AG09309 (cell line): ENCODE results near the gene CALML3.
"Not testable (repeated sequence)": the region's sequence is repeated elsewhere in the genome, so short reads cannot be mapped to it uniquely, and the experiment has no call there.

ENCODE experiments used
- DNase-seq: peaks from one replicate; pipeline ENCODE4 v3.0.0-alpha.2; 2010; ENCODE audit warnings: low read depth
- H3K4me3 ChIP-seq: 2 replicates; pipeline ENCODE4 v1.5.1; 2011; ENCODE audit warnings: mild to moderate bottlenecking, low read depth, low read length, moderate library complexity; ENCODE audit not compliant: control insufficient read depth
- TF ChIP-seq, protein P1 (sequence below): IDR thresholded peaks from 2 replicates; pipeline ENCODE4 v1.5.1; 2011; ENCODE audit warnings: mild to moderate bottlenecking, low read depth, low read length, inconsistent platforms; ENCODE audit not compliant: insufficient read depth, control insufficient read depth; ENCODE audit errors: missing control alignments

Gene CALML3

DNA sequence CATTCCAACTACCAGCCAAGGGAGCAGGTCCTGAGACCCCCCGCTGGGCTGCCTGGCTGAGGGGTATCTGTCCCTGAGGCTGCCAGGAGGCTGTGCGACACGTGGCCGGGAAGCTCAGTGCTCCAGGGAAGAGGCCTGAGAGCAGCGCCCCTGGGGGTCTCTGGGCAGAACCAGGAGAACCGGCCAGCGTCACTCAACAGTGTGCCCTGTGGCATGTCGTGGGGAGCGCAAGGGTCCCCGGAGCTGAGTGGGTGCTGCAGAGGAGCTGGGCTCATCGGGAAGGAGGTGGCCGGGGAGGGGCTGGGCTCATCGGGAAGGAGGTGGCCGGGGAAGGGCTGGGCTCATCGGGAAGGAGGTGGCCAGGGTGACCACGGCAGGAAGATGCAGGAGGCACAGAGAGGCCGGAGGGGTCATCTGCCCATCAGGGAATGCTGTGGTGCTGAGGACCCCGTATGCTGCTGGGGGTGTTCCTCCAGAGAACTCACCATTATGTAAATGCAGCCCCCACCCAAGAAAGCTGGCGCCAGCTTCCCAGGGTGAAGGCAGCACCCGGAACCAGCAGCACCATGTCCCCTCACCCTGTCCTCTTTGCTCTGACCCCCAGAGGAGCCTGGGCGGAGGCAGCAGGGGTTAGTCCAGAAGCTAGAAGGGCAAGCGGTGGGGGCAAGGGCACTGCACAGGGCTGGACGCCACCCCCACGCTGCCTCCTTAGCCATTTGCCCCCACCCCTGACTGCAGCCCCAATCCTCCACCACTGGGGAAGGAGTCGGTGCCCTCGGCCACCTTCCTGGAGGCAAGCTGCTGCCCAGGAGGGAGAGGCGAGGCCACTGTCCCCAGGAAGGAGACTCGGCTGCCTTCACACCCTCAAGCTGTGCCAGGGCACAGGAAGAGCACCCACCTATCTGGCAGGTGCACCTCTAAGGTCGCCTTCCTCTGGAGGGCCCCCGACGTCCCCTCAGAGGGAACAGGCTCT, 33.3 kb downstream of the CALML3 start:
- no peak for DNase-seq
- H3K4me3 ChIP-seq: no peak overlapping the region
- TF ChIP-seq, protein P1, sequence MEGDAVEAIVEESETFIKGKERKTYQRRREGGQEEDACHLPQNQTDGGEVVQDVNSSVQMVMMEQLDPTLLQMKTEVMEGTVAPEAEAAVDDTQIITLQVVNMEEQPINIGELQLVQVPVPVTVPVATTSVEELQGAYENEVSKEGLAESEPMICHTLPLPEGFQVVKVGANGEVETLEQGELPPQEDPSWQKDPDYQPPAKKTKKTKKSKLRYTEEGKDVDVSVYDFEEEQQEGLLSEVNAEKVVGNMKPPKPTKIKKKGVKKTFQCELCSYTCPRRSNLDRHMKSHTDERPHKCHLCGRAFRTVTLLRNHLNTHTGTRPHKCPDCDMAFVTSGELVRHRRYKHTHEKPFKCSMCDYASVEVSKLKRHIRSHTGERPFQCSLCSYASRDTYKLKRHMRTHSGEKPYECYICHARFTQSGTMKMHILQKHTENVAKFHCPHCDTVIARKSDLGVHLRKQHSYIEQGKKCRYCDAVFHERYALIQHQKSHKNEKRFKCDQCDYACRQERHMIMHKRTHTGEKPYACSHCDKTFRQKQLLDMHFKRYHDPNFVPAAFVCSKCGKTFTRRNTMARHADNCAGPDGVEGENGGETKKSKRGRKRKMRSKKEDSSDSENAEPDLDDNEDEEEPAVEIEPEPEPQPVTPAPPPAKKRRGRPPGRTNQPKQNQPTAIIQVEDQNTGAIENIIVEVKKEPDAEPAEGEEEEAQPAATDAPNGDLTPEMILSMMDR: no peak

DNA sequence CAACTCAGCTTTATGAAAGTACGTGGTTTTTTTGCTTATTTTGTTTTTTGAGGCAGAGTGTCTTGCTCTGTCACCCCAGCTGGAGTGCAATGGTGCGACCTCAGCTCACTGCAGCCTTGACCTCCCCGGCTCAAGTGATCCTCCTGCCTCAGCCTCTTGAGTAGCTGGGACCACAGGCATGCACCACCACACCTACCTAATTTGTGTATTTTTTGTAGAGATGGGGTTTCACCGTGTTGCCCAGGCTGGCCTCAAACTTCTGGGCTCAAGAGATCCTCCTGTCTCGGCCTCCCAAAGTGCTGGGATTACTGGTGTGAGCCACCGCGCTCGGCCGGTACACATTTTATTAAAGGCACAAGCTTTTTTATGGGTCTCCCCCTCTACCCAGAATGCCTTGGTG, 34.3 kb downstream of the CALML3 start:
- not testable (repeated sequence) for H3K4me3 ChIP-seq, DNase-seq

DNA sequence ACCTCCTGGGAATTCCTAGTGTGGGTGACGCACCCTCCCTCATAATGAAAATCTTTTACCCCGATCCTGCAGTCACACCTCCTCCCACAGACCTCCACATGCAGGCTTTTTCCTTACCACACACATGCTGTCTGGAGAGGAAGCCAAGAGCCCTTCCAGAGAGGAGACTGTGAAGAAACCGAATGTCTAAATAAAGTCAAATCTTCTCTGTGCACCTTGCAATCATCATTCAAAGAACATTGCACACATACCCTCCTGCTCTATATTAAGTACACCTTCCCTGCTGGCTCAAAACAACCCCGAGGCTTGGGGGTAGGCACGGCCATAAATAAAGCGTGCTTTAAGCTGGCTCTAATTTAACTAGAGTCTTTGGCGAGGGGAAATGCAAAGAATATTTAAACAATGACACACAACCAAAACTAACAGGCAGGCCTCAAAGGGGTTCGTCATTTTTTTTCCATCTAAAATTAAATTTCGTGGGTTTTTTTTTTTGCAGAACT, 34.9 kb downstream of the CALML3 start:
- DNase-seq: no peak
- H3K4me3 ChIP-seq: no peak overlapping the region
- TF ChIP-seq, protein P1: no peak

DNA sequence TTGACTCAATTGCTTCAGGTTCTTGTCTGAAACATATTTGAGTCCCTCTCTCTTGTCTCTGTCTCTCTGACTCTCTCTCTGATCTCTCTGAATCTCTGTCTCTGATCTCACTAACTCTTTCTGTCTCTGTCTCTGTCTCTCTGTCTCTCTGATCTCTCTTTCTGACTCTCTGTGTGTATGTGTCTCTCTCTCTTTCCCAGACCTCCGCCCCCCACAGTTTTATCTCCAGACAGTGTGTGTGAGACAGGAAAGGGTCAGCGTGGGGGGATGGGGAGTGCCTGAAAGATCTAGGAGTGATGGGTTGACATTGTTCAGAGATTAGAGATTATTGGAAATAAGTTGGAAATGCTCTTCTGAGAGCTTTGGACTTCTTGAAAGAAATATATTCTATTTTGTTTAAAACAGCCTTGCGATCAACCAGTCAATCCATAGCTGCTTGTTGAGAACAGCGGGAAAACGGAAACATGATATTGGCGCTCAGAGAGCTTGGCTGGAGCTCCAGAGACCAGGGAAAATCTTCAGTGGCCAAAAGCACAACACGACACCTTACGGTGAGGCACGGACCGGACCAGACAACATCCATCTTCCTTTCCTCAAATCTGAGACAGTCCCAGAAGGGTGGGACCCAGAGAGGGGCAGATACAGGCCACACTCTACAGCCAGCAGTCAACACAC, 35.5 kb downstream of the CALML3 start:
- TF ChIP-seq, protein P1: no peak
- no peak for DNase-seq
- no peak overlapping the region for H3K4me3 ChIP-seq

DNA sequence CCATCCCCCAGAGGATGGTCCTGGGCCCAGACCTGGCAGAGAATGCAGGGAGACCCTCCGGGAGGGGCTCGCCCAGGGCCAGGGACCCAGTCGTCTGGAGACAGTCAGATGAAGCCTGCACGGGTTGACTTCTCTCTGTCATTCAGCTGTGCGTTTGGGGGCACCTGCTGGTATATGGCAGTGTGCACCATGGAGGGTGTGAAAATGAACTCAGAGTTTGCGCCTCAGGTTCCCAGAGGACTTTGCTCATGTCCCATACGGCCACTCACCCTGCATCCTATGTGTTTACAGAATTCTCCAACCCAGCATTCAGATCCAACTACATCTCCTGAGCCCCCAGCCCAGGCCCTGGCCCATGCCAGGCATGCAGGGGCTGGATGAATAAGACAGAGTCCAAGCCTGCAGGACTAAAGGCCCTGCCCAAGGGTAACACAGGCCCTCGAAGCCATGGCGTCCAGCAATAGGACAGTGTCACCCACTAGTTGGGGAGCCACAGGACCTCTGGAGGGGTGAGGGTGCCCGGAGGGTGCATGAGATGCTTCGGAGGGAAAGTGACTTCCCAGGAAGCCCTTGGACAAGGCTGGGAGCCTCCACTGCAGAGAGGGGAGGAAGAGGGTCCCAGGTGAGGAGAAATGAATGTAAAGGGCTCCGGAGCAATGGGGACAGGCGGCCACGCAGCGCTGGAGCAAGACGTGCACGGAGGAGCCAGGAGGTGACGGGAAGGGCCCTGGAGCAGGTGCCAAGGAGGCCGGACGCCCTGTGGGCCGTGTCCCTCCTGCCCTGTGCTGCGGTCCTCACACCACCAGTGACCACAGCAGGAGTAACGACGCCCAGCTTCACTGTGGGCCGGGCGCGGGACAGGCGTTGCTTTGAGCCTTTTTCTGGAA, 36.3 kb downstream of the CALML3 start:
- no peak for DNase-seq
- no peak overlapping the region for H3K4me3 ChIP-seq
- TF ChIP-seq, protein P1: no peak

DNA sequence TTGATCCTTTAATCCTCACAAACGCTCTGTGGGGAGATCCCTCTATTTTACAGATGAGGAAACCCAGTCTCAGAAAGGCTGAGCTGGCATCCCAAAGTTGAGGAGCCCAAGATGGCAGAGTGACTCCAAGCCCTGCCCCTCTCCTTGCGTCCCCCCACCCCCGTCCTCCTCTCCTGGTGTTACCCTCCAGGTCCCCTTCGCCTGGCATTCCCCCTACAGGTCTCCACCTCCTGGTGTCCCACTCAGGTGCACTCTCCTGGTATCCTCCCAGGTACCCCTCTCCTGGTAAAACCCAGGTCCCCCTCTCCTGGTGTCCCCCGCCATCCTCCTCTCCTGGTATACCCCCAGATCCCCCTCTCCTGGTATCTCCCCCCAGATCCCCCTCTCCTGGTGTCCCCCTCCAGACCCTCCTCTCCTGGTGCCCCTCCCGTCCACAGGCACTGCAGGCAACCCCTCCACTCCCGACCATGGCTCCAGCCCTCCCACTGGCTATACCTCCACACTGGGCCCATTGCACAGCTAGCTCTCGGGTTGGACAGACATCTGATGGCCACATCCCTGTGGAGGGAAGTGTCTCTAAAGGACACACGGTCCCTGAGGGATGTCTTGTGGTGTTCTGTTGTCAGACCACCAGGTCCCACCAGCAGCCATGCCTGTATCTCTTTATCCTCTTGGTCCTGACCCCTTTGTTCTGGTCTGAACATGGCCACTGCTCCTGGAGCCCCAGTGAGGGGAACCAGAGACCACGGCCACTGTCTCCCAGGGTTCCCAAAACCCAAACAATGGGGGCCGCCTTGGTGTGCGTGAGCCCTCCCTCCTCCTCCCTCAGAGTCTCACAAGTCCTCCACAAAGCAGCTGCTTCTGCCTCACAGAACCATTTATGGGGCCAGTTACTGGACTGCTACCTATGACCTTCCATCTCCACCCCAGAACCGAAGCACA, 37.2 kb downstream of the CALML3 start:
- H3K4me3 ChIP-seq: no peak overlapping the region
- TF ChIP-seq, protein P1: no peak
- DNase-seq: no peak
